GM12875 (cell line): Measurements from ENCODE around the gene GPRASP3.
"Not testable (repeated sequence)": the region's sequence is repeated elsewhere in the genome, so short reads cannot be mapped to it uniquely, and the experiment has no call there.

Experiments used
- H3K4me3 ChIP-seq: one replicate; pipeline ENCODE4 v1.5.1; 2011; ENCODE audit warnings: low read depth, low read length, control low read depth
- TF ChIP-seq, protein P1 (sequence below): IDR thresholded peaks from 2 replicates; pipeline ENCODE4 v1.5.1; 2011; ENCODE audit warnings: low read depth, mild to moderate bottlenecking, control low read depth, inconsistent platforms, low read length, moderate library complexity, borderline replicate concordance; ENCODE audit not compliant: insufficient read depth

The GPRASP3 gene, protein sequence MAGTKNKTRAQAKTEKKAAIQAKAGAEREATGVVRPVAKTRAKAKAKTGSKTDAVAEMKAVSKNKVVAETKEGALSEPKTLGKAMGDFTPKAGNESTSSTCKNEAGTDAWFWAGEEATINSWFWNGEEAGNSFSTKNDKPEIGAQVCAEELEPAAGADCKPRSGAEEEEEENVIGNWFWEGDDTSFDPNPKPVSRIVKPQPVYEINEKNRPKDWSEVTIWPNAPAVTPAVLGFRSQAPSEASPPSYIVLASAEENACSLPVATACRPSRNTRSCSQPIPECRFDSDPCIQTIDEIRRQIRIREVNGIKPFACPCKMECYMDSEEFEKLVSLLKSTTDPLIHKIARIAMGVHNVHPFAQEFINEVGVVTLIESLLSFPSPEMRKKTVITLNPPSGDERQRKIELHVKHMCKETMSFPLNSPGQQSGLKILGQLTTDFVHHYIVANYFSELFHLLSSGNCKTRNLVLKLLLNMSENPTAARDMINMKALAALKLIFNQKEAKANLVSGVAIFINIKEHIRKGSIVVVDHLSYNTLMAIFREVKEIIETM

DNA sequence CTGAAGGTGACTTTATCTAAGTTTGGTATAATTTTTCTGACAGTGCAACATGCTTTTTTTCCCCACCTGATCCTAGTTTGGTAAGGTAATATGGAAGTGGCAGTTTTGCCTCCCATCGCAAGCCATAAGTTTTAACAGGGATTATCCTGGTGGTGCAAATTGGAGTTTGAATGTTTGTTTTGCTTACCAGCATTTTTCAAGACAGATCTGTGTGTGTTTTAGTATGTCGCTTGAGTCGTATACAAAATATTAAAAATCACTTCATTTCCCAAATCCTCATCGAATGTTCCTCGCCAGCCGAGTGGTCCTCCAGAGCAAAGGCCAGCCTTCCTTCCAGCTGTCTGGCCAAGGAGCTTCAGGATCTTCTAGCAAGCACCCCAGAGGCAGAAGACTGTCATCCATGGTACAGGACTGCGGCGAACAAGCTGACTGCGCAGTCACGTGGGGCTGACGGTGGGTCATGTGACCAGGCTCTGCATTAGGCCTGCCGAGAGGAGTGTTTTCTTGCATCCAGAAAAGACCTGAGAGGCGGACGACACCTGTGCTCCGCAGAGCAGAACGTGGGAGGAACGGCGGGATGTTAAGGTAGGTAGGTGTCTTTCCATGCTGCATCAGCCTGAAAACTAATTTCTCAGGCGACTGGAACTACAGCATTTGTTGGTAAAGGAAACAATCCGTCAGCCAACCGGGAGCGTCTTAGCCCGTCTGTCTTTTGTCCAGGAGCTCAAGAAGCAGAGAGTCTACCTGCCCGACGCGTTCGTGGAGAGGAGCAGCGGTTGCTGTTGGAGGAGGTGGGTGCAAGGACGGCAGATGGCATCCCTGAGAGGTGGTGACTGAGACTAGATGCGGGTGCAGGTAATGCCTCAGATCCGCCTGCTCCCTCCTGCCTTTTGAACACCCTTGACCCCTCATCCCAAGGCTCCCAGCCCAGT, at the start of gene GPRASP3:
Gene GPRASP3, plus strand, starts transcription at position 507 of the 932 bp plus-strand sequence. CDS start 28,253 bp downstream, outside the sequence.
- TF ChIP-seq, protein P1, sequence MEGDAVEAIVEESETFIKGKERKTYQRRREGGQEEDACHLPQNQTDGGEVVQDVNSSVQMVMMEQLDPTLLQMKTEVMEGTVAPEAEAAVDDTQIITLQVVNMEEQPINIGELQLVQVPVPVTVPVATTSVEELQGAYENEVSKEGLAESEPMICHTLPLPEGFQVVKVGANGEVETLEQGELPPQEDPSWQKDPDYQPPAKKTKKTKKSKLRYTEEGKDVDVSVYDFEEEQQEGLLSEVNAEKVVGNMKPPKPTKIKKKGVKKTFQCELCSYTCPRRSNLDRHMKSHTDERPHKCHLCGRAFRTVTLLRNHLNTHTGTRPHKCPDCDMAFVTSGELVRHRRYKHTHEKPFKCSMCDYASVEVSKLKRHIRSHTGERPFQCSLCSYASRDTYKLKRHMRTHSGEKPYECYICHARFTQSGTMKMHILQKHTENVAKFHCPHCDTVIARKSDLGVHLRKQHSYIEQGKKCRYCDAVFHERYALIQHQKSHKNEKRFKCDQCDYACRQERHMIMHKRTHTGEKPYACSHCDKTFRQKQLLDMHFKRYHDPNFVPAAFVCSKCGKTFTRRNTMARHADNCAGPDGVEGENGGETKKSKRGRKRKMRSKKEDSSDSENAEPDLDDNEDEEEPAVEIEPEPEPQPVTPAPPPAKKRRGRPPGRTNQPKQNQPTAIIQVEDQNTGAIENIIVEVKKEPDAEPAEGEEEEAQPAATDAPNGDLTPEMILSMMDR: no peak
- peak within 1 kb of the TSS; percentile 41 for H3K4me3 ChIP-seq

DNA sequence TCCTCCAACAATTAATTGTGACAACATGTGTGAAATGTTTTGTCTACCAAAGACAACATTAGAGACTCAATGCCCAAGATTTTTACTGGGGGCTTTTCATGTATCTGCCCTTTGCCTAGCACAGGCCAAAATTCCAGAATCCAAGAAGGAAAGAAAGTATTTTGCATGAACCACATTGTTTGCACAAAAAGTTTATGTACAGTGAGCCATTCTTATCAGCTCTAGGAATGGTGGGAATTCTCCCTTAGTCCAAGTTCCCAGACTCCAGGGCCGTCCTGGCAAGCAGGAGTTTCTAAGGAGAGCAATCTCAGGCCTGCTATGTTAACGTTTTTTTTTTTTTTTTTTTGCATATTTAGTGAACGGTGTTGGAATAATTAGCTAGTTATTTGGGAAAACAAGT, 47.7 kb upstream of the GPRASP3 start:
- H3K4me3 ChIP-seq: no peak overlapping the region
- TF ChIP-seq, protein P1: no peak

DNA sequence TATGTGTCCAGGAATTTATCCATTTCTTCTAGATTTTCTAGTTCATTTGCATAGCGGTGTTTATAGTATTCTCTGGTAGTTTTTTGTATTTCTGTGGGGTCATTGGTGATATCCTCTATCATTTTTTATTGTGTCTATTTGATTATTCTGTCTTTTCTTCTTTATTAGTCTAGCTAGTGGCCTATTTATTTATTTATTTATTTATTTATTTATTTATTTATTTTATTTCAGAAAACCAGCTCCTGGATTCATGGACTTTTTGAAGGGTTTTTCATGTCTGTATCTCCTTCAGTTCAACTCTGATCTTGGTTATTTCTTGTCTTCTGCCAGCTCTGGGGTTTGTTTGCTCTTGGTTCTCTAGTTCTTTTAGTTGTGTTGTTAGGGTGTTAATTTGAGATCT, 43.1 kb upstream of the GPRASP3 start:
- H3K4me3 ChIP-seq: not testable (repeated sequence)

DNA sequence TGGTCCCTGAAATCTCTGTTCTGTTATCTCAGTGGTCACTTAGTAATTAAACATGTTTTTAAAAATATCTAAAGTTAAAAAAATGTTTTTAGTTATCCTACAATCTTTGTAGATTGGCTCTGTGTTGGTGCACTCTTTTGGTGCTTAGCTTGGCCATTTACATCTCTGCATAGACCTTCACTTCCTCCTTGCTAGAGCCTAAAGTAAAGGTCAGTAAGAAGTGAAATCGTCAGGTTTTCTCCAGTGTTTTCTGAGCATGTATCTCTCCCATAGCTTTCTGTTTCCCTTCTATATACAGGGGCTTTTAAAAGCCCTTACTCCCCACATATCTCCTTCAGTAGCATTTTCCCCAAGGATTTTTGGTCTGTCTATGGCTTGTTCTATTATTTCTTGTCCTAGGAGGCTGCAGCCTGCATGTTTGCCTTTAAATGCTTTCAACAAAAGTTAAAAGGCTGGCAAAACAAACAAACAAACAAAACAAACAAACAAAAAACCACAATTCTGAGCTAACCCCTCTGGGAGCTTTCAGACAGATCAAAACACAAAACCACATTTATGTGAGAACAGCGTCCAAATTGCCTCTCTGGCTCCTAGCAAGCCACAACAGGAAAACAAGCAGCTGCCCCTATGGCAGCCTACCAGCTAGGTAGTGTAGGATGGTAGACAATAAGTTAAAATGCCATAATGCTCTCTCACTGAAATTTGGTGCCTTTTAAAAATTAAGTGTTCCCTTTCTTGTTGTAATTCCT, 35.6 kb upstream of the GPRASP3 start:
- TF ChIP-seq, protein P1: no peak

DNA sequence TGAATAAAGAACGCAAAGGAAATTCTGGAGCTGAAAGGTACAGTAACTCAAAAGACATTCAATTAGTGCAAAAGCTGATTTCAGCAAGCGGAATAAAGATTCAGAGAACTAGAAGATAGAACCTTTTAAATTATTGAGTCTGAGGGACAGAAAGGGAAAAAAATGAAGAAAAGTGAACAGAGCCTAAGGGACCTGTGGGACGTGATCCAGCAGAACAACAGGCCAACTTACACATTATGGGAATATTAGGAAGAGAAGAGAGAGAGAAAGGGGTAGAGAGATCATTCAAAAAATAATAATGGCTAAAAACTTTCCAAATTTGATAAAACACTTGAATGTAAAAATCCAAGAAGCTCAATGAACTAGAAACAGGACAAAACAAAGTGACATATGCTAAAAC, 25.8 kb upstream of the GPRASP3 start:
- TF ChIP-seq, protein P1: no peak
- H3K4me3 ChIP-seq: no peak overlapping the region

More for the DNA sequence above, 35.6 kb upstream of the GPRASP3 start:
- no peak overlapping the region for H3K4me3 ChIP-seq

DNA sequence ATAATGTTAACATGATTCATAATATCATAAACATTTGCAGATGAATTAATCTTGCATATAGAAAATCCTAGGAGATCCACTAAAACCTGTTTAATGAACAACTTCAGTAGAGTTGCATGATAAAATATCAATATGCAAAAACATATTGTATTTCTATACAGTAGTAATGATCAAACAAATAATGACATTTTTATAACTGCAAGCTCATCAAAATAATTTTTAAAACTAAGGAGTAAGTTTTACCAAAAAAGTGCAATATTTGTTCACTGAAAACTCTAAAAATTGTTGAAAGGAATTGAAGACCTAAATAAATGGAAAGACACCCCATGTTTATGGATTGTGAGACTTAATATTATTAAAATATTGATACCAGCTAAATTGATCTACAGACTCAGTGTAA, 24.2 kb upstream of the GPRASP3 start:
- H3K4me3 ChIP-seq: no peak overlapping the region
- TF ChIP-seq, protein P1: no peak

DNA sequence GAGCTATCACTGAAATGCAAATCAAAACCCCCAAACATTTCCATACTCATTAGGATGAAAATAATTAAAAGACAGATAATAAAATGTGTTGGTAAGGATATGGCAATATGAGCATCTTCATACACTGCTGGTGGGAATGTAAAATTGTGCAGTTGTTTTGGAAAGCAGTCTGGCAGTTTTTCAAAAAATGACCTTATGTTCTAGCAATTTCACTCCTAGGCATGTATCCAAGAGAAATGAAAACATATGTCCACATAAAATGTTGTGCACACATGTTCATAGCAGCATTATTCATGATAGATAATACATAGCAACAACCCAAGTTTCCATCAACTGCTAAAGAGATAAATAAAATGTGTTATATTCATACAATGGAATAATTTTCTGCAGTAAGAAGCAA, 23.0 kb upstream of the GPRASP3 start:
- H3K4me3 ChIP-seq: no peak overlapping the region
- TF ChIP-seq, protein P1: no peak
